Stimulated activated CD8-positive, alpha-beta memory T cell treated with anti-CD3 and anti-CD28 coated beads, Interleukin-2, amount 100 ng/mL, for 48 hours (primary cell): ENCODE results near the gene TGFBR3L.
"Not testable (repeated sequence)": the region's sequence is repeated elsewhere in the genome, so short reads cannot be mapped to it uniquely, and the experiment has no call there.

ENCODE experiments used
- DNase-seq, 2 donors: peaks; one replicate each; pipeline ENCODE4 v3.0.0-alpha.2; 2020; ENCODE audit warnings: low read depth in 2 of 2

Gene TGFBR3L

GRCh38 chr19:7917267-7918061 lies 2.8 kb downstream of the TGFBR3L start:
- DNase-seq: peak in 1 of 2 donors; percentile 55

GRCh38 chr19:7918062-7918614 lies 3.5 kb downstream of the TGFBR3L start:
- not testable (repeated sequence) for DNase-seq

DNA sequence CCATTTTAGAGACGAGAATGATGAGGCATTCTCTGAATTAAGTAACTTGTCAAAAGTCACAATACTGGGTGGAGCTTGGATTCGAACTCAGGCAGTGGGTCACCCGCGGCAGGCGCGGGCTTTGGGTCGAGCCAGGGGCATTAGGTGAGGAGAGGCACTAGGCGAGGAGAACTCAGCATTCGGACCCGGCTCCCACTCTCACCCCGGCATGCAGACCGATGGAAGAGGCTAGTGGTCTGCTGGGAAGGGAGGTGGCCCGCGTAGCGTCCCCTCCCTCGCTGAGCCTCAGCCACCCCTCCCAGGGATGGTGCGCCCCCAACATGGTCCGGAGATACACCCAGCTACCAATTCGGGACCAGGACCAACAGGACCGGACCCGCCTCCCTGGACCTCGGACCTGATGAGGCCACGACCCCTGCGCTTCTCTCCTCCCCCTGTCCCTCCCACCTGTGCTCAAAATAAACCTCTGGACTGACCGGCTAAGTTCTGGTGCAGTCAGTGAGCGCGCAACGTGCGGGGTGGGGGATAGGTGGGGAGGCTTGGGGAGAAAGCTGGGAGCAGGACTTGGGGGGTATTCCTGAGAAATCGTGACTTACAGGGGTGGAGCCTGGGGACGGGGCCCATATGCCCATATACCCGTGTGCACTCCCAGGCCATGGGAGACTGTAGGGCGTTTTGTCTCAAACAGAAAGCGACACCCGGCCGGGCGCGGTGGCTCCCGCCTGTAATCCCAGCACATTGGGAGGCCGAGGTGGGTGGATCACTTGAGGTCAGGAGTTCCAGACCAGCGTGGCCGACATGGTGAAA lies 4.2 kb downstream of the TGFBR3L start:
- no peak for DNase-seq

DNA sequence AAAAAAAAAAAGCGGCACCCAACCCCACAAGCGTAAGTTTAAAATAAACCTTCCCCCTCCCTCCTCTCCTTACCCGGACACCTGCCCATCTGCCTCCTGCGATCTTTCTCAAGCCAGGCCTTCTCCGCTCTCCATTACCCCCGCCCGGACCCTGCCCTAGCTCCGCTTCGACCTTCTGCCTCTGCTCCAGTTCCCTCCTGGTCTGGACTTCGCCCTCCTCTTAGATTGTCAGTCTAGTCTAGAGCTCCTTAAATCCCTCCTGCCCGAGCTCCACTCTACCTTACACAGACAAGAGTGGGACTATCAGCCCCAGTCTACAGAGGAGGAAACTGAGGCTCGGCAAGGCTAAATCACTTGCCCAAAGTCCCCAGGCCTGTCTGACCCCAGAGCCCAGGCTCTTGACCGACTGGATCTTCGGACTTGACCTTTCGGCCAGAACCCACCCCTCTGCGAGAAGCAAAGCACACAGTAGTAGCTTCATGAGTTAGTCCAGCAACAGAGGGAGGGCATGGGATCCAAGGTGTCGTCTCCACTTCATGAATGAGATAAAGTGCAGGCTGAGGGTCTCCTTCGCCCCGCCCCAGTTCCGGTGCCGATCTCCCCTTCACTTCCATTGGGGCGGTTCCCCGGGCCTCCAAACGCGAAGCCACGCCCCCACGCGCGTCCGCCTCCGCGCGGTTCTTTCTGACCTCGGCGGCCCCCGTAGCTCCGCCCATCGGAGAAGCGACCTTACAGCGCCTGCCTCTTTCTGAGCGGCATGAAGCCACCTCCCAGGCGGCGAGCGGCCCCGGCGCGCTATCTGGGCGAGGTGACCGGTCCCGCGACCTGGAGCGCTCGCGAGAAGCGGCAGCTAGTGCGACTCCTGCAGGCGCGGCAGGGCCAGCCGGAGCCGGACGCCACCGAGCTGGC lies 5.2 kb downstream of the TGFBR3L start, which contains the start of gene SNAPC2:
TSS of gene SNAPC2 (plus strand) at position 729 of the 909 bp plus-strand sequence. CDS start at position 758, 29 bp downstream.
- DNase-seq: peak; percentile 95 to 96

GRCh38 chr19:7920519-7921301 lies 6.1 kb downstream of the TGFBR3L start:
- peak; percentile 100 for DNase-seq

GRCh38 chr19:7921302-7921966 lies 6.8 kb downstream of the TGFBR3L start:
- DNase-seq: no peak

GRCh38 chr19:7921967-7922835 lies 7.6 kb downstream of the TGFBR3L start:
- no peak for DNase-seq

- DNase-seq: no peak
These were observed 8.2 kb downstream of the TGFBR3L start for GRCh38 chr19:7922836-7923195.

GRCh38 chr19:7923295-7924191 lies 8.9 kb downstream of the TGFBR3L start:
- no peak for DNase-seq

- DNase-seq: no peak
These were observed 9.6 kb downstream of the TGFBR3L start for GRCh38 chr19:7924241-7924640.

- no peak for DNase-seq
These were observed 10.1 kb downstream of the TGFBR3L start for GRCh38 chr19:7924651-7925170.

- DNase-seq: peak; percentile 79 to 82
These were observed 10.7 kb downstream of the TGFBR3L start for GRCh38 chr19:7925171-7925851.

DNA sequence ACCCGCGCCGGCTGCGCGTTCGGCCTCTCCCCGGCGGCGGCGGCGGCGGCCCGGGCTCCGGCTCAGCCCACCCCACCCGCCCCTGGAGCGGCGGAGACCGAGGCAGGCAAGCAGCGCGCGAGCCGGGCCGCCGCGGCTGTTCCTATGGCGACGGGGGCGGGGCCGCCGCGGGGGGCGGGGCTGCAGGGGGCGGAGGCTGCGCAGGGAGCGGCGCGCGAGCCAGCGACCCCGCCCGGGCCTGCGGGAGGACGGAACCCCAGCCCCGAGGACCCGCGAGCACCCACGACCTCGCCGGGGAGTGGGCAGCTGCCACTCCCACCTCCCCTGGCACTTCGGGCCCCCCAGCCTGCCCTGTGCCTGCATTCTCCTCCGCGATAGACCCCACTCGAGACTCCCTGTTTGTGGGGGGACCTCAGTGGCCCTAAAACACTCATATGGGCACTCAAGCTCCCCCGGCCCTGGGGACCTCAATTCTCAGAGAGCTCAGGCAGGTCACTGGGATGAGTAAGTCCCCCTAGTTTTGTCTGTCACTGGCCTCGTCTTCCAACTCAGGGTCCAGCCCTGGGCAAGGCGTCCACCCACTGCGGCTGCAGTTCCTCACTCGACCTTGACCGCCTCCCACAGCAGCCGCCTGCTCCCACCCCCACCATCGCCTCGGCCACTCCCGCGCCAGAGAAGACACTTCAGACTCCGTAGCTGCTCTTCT lies 11.5 kb downstream of the TGFBR3L start, which contains the start of gene CTXN1:
TSS of gene CTXN1 (minus strand) at position 115 of the 706 bp plus-strand sequence. CDS start 597 bp downstream, outside the sequence.
- DNase-seq: peak; percentile 70

DNA sequence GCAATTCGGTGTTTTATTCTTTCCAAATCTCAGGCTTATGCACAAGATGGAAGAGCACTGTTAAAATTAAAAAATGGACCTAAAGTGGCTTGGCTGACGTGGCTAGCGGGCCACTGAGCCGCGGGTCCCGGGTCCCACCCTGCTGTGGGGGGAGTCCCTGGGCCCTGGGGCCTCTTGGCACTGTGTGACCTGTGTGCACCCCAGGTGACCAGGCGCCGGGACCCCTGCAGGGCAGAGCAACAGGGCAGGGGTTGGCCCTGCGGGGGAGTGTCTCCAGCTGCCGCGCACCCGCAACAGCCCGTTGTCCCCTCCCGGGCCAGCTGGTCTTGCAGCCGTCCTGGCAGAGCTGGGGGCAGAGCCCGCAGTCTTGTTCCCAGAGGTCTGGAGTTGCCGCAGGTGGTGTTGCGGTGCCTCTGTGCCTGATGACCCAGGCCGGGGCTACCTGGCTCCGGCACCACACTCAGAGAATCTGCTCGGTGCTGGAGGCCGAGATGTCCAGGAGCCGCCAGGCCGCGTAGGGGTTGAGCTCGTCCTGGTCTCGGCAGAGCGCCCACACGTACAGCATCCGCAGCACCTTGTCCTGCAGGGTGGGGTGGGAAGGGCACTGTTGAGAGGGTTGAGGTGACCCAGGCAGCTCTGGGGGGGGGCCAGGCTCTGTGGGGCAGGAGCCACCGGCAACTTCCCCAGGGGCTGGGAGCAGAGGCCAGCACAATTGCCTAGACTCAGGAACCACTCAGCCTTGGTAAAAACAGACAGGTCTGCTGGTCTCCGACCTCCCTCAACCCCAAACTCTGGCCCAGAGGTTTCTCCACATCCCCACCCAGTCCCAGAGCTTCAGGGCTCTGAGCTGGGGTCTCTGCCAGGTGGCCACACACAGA lies 12.3 kb downstream of the TGFBR3L start:
- no peak for DNase-seq

- DNase-seq: no peak
These were observed 13.1 kb downstream of the TGFBR3L start for GRCh38 chr19:7927605-7928333.
